HepG2 (cell line): ENCODE data around the gene SOX13. TPM values are rescaled to one million over a fixed set of nuclear protein-coding genes. Genes with fewer than 3 reads are reported as not detected.

Experiments used
- DPF2 ChIP-seq: sonication (generic); formaldehyde crosslinking; IDR thresholded peaks from 2 replicates; pipeline ENCODE4 v1.4.0; 2020; ENCODE audit warnings: mild to moderate bottlenecking, low read depth, missing genetic modification reagents, borderline replicate concordance
- ZNF253 ChIP-seq: sonication (generic); formaldehyde crosslinking; IDR thresholded peaks from 2 replicates; pipeline ENCODE4 v1.8.0; 2022; ENCODE audit warnings: mild to moderate bottlenecking, missing genetic modification reagents, borderline replicate concordance
- polyA plus RNA-seq, 8 experiments: library from polyadenylated mRNA; depleted of rRNA in 3 of 8; stranded (reverse) in 7 of 8; unstranded in 1 of 8; fragments of >200 nt; fragmentation: Illumina TruSeq in 4 of 8; extraction: Trizol in 4 of 8; gene quantifications; 2 replicates each; pipeline versions ENCODE4 v1.2.1 to v1.2.3, GENCODE V29; 2011 to 2016; ENCODE audit warnings: low read depth in 4 of 8, missing spikeins in 1 of 8, mixed read lengths in 1 of 8; ENCODE audit not compliant: insufficient read depth in 1 of 8
- total RNA-seq, 5 experiments: library from RNA; depleted of rRNA; stranded (reverse); fragments of >200 nt; fragmentation: Illumina TruSeq; extraction: Trizol; gene quantifications; 2 replicates each; pipeline ENCODE4 v1.2.3, GENCODE V29; 2016; ENCODE audit warnings: low read depth in 1 of 5
- TF ChIP-seq, protein P1 (sequence below): sonication (generic); formaldehyde crosslinking; IDR thresholded peaks from 2 replicates; pipeline ENCODE4 v1.5.1; 2020; ENCODE audit warnings: mild to moderate bottlenecking, missing genetic modification reagents, moderate library complexity
- TF ChIP-seq, protein P2 (sequence below): sonication (generic); formaldehyde crosslinking; IDR thresholded peaks from 2 replicates; pipeline ENCODE4 v1.4.0; 2020; ENCODE audit warnings: missing genetic modification reagents, mild to moderate bottlenecking, borderline replicate concordance

The SOX13 gene
- total and polyA plus RNA-seq, 2 of the 13 experiments (the other 11 are each of a cell fraction or from before 2014, with no cell fraction given) = 13.3 to 15.8 TPM

DNA sequence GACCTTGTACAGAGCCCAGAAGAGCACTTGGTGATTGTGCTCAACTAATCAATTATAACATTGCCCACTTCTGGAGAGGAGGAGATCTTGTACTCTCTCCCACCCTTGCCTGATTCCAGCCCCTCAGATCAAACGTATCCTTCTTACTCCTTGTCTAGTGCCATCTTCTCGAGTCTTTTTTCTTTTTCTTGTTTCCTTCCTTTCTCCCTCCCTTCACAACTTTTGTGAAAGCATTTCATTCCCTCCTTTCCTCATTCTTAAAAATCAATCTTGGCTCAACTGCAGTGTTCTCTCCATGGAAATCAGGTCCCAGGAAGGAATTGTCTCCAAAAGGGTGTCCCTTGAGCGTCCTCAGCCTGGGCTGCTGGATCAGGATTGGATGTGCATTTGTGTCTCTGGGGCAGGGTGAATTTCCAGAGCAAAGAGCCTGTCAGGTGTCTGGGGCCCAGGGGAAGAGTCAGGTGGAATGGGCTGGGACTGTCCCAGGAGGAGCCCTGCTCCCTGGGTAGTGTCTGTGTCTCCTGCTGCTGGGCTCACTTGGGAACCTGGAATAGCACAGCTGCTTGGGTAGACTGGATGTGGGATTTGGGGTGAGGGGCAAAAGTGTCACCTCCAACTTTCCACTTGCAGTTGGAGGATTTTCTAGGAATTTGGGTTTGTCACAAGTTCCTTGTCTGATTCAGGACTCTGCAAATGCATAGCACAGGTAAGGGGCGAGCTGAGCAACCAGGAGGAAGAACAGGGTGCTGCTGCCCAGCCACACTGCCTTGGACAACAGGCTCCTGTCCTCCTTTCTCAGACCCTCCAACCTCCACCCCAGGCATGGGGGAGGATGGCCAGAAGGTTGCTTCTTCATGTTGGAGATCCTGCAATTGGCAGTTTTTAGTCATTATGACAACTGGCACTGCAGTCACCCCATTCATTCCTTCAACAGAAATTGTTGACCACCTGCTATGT is 3.3 kb downstream of the SOX13 start (continued):
- TF ChIP-seq DPF2 (CRISPR knock-in tag) (no peak), ZNF253 (CRISPR knock-in tag) (no peak)
- TF ChIP-seq, protein P1, sequence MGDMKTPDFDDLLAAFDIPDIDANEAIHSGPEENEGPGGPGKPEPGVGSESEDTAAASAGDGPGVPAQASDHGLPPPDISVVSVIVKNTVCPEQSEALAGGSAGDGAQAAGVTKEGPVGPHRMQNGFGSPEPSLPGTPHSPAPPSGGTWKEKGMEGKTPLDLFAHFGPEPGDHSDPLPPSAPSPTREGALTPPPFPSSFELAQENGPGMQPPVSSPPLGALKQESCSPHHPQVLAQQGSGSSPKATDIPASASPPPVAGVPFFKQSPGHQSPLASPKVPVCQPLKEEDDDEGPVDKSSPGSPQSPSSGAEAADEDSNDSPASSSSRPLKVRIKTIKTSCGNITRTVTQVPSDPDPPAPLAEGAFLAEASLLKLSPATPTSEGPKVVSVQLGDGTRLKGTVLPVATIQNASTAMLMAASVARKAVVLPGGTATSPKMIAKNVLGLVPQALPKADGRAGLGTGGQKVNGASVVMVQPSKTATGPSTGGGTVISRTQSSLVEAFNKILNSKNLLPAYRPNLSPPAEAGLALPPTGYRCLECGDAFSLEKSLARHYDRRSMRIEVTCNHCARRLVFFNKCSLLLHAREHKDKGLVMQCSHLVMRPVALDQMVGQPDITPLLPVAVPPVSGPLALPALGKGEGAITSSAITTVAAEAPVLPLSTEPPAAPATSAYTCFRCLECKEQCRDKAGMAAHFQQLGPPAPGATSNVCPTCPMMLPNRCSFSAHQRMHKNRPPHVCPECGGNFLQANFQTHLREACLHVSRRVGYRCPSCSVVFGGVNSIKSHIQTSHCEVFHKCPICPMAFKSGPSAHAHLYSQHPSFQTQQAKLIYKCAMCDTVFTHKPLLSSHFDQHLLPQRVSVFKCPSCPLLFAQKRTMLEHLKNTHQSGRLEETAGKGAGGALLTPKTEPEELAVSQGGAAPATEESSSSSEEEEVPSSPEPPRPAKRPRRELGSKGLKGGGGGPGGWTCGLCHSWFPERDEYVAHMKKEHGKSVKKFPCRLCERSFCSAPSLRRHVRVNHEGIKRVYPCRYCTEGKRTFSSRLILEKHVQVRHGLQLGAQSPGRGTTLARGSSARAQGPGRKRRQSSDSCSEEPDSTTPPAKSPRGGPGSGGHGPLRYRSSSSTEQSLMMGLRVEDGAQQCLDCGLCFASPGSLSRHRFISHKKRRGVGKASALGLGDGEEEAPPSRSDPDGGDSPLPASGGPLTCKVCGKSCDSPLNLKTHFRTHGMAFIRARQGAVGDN = no peak
- TF ChIP-seq, protein P2, sequence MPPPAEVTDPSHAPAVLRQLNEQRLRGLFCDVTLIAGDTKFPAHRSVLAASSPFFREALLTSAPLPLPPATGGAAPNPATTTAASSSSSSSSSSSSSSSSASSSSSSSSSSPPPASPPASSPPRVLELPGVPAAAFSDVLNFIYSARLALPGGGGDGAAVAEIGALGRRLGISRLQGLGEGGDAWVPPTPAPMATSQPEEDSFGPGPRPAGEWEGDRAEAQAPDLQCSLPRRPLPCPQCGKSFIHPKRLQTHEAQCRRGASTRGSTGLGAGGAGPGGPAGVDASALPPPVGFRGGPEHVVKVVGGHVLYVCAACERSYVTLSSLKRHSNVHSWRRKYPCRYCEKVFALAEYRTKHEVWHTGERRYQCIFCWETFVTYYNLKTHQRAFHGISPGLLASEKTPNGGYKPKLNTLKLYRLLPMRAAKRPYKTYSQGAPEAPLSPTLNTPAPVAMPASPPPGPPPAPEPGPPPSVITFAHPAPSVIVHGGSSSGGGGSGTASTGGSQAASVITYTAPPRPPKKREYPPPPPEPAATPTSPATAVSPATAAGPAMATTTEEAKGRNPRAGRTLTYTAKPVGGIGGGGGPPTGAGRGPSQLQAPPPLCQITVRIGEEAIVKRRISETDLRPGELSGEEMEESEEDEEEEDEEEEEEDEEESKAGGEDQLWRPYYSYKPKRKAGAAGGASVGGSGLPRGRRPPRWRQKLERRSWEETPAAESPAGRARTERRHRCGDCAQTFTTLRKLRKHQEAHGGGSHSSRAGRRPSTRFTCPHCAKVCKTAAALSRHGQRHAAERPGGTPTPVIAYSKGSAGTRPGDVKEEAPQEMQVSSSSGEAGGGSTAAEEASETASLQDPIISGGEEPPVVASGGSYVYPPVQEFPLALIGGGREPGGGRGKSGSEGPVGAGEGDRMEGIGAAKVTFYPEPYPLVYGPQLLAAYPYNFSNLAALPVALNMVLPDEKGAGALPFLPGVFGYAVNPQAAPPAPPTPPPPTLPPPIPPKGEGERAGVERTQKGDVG (CRISPR knock-in tag) = no peak
